Ishikawa (cell line): ENCODE data around the gene SYTL4.
A peak's percentile ranks its signal among the peaks of the same experiment; 100 is the strongest.

ENCODE experiments used
- CEBPB ChIP-seq: IDR thresholded peaks from 2 replicates; pipeline ENCODE4 v1.6.1; 2012
- CREB1 ChIP-seq: IDR thresholded peaks from 2 replicates; pipeline ENCODE4 v1.6.1; 2012; ENCODE audit warnings: low read depth
- EGR1 ChIP-seq: IDR thresholded peaks from 2 replicates; pipeline ENCODE4 v1.6.1; 2012
- EP300 ChIP-seq: IDR thresholded peaks from 2 replicates; pipeline ENCODE4 v1.6.1; 2012; ENCODE audit warnings: borderline replicate concordance
- FOXM1 ChIP-seq: IDR thresholded peaks from 2 replicates; pipeline ENCODE4 v1.6.1; 2012; ENCODE audit warnings: low read depth, borderline replicate concordance
- NFIC ChIP-seq: IDR thresholded peaks from 2 replicates; pipeline ENCODE4 v1.6.1; 2012
- RAD21 ChIP-seq: IDR thresholded peaks from 2 replicates; pipeline ENCODE4 v1.6.1; 2012; ENCODE audit warnings: low read depth
- TAF1 ChIP-seq: IDR thresholded peaks from 2 replicates; pipeline ENCODE4 v1.6.1; 2012; ENCODE audit warnings: low read depth, mild to moderate bottlenecking
- TCF12 ChIP-seq: IDR thresholded peaks from 2 replicates; pipeline ENCODE4 v1.6.1; 2012; ENCODE audit warnings: low read depth
- TEAD4 ChIP-seq: IDR thresholded peaks from 2 replicates; pipeline ENCODE4 v1.6.1; 2012
- YY1 ChIP-seq: IDR thresholded peaks from 2 replicates; pipeline ENCODE4 v1.6.1; 2012; ENCODE audit warnings: low read depth
- ZBTB7A ChIP-seq: IDR thresholded peaks from 2 replicates; pipeline ENCODE4 v1.6.1; 2012; ENCODE audit warnings: low read depth
- TF ChIP-seq, protein P1 (sequence below): IDR thresholded peaks from 2 replicates; pipeline ENCODE4 v1.6.1; 2012
- TF ChIP-seq, protein P2 (sequence below): IDR thresholded peaks from 2 replicates; pipeline ENCODE4 v1.6.1; 2012
- TF ChIP-seq, protein P3 (sequence below): IDR thresholded peaks from 2 replicates; pipeline ENCODE4 v1.6.1; 2012; ENCODE audit warnings: low read depth, mild to moderate bottlenecking

The SYTL4 gene

DNA sequence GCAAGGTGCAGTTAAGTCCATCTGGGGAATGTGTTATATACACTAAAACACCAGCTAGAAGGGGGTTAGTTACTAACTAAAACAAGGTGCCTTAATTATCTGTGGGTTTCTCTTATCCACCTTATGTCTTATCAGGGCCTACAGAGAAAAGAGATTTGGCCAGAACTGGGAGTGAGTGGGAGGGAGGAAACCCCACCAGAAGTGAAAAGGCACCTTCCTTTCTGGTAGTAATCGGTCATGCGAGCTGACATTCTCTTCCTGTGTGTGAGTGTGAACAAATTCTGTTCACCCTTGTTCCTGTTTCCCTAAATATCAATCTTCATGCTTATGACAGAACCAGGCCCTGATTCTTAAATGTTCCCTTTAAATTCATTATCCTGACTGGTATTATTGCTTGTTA is 44.4 kb downstream of the SYTL4 start:
- TF ChIP-seq YY1 (no peak), NFIC (no peak), CEBPB (no peak), EGR1 (no peak), TCF12 (no peak), TEAD4 (no peak), ZBTB7A (no peak), RAD21 (no peak)
- TF ChIP-seq, protein P1, sequence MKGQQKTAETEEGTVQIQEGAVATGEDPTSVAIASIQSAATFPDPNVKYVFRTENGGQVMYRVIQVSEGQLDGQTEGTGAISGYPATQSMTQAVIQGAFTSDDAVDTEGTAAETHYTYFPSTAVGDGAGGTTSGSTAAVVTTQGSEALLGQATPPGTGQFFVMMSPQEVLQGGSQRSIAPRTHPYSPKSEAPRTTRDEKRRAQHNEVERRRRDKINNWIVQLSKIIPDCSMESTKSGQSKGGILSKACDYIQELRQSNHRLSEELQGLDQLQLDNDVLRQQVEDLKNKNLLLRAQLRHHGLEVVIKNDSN: no peak
- TF ChIP-seq, protein P2, sequence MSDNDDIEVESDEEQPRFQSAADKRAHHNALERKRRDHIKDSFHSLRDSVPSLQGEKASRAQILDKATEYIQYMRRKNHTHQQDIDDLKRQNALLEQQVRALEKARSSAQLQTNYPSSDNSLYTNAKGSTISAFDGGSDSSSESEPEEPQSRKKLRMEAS: no peak

DNA sequence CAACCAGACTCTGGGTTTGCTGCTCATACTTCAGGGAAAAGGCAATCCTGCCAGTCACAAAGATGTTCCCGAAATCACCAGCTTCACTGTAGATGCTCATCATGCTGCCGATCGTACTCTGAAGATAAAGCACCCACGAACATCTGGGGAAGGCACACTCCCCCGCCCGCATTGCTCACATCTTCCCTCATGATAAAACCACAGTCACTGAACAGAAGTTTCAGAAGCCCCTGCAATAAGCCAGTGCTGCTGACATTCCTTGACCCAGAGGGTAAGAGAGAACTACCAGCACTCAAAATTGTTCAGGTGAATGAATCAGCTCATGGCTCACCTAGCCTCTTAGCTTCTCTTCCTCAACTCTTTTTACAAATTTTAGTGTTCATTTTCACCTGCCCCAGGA is 44.8 kb downstream of the SYTL4 start:
- no peak for TF ChIP-seq YY1
- TF ChIP-seq NFIC: no peak
- no peak for TF ChIP-seq TAF1
- TF ChIP-seq, protein P1: no peak
- no peak for TF ChIP-seq TEAD4
- TF ChIP-seq, protein P3, sequence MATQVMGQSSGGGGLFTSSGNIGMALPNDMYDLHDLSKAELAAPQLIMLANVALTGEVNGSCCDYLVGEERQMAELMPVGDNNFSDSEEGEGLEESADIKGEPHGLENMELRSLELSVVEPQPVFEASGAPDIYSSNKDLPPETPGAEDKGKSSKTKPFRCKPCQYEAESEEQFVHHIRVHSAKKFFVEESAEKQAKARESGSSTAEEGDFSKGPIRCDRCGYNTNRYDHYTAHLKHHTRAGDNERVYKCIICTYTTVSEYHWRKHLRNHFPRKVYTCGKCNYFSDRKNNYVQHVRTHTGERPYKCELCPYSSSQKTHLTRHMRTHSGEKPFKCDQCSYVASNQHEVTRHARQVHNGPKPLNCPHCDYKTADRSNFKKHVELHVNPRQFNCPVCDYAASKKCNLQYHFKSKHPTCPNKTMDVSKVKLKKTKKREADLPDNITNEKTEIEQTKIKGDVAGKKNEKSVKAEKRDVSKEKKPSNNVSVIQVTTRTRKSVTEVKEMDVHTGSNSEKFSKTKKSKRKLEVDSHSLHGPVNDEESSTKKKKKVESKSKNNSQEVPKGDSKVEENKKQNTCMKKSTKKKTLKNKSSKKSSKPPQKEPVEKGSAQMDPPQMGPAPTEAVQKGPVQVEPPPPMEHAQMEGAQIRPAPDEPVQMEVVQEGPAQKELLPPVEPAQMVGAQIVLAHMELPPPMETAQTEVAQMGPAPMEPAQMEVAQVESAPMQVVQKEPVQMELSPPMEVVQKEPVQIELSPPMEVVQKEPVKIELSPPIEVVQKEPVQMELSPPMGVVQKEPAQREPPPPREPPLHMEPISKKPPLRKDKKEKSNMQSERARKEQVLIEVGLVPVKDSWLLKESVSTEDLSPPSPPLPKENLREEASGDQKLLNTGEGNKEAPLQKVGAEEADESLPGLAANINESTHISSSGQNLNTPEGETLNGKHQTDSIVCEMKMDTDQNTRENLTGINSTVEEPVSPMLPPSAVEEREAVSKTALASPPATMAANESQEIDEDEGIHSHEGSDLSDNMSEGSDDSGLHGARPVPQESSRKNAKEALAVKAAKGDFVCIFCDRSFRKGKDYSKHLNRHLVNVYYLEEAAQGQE: no peak
- TF ChIP-seq FOXM1: no peak

DNA sequence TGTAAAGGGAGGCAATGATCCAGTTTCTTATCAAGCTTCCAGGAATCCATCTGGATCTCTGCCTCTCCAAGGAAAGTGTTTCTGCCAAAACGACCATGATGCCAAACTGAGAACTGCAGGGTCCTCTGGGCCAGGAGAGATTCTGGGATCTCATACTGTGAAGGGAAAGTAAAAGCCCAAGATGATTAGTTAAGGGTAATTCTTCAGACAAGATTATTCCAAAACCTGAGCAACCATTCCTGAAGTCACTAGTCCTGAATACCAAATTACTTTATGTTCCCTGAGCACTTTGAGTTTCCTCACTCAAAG is 46.0 kb downstream of the SYTL4 start:
- no peak for TF ChIP-seq FOXM1
- TF ChIP-seq EGR1: no peak
- TF ChIP-seq, protein P3: no peak
- no peak for TF ChIP-seq TCF12
- no peak for TF ChIP-seq YY1
- no peak for TF ChIP-seq NFIC
- no peak for TF ChIP-seq CEBPB
- TF ChIP-seq, protein P1: no peak
- no peak for TF ChIP-seq ZBTB7A
- TF ChIP-seq EP300: no peak
- TF ChIP-seq CREB1: no peak
- no peak for TF ChIP-seq TAF1

DNA sequence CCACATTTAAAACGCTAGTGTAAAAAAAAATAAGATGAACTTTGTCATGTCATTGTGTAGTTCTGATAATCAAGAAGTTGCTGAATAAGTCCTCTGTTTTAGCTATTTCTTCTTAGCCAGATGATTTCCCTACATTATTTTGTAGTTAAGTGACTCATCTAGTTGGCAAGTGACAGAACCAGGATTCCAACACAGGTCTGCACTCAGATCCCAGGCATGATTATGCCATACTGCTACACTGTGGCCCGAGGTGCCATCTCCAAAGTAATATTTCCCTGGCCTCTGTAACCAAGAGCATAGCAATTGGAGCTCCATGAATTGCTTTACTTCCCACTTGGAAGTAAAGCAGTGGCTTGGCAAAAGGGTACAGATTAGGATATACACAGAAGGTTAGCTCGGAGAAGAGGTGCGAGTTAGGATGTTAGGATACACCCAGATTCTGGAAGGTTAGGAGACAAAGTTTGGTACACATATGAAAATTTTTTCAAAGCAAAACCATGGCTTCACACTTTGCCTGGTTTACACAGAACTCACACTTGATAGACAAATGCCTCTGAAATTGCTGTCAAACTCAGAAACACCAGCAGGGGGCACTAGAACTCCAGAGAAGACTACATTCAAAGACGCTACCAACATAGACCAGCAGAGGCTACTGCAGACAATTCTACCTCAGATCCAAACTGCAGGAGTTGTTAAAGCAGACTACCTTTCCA is 46.5 kb downstream of the SYTL4 start:
- TF ChIP-seq RAD21 (peak; percentile 84), CREB1 (no peak)

DNA sequence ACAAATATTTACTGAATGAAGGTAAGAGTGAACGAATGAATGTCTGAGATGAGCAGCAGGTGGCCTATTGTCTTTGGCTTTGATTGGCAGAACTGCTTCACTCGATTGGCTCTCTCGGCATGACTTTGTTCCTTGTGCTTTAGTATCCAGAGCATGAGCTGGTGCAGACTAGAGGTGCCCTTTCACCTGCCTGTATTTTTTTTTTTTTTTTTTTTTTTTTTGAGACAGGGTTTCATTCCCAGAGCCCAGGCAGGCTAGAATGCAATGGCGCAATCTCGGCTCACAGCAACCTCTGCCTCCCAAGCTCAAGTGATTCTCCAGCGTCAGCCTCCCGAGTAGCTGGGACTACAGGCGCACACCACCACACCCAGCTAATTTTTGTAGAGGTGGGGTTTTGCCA is 49.0 kb downstream of the SYTL4 start:
- no peak for TF ChIP-seq TCF12

DNA sequence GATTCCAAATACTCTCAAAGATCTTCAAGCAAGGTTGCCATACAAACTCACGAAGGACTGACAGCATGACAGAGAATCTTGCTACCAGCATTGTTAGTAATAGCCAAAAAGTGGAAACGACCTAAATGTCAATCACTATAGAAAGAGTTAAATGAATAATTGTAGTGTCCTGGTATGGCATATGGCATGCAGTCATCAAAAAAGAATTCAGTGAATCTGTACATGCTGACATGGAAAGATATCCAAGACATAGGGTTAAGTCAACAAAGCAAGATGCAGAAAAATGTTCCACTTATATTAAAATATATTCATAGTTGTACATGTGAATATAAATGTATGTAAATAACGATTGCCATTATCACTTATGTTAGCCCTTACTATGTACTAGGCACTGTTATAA is 50.3 kb downstream of the SYTL4 start:
- TF ChIP-seq, protein P1: no peak
- no peak for TF ChIP-seq ZBTB7A
- no peak for TF ChIP-seq EP300
- TF ChIP-seq, protein P3: no peak
- no peak for TF ChIP-seq RAD21
